MM.1S (cell line): ENCODE measurements around the gene ZNF362.

Experiments
- DNase-seq: peaks from one replicate; pipeline ENCODE4 v3.0.0-alpha.2; 2015
- H2AFZ ChIP-seq: fragments of 300-600 bp; sonication (generic); 2 replicates; pipeline ENCODE4 v1.6.0; 2016; ENCODE audit warnings: antibody characterized with exemption, low read length
- H3F3A ChIP-seq: fragments of 300-600 bp; sonication (generic); 2 replicates; pipeline ENCODE4 v1.6.1; 2016; ENCODE audit warnings: mild to moderate bottlenecking, antibody characterized with exemption, low read length, moderate library complexity, mixed read lengths; ENCODE audit not compliant: insufficient read depth
- H3K27ac ChIP-seq: fragments of 300-600 bp; sonication (generic); 2 replicates; pipeline ENCODE4 v1.5.1; 2016; ENCODE audit warnings: mild to moderate bottlenecking, low read length
- H3K27me3 ChIP-seq: fragments of 300-600 bp; sonication (generic); replicated peaks from 2 replicates; pipeline ENCODE4 v1.6.0; 2016; ENCODE audit warnings: low read length; ENCODE audit not compliant: insufficient read depth
- H3K36me3 ChIP-seq: fragments of 300-600 bp; sonication (generic); replicated peaks from 2 replicates; pipeline ENCODE4 v1.6.1; 2016; ENCODE audit warnings: mild to moderate bottlenecking, low read length, mixed read lengths; ENCODE audit not compliant: insufficient read depth
- H3K4me1 ChIP-seq: fragments of 300-600 bp; sonication (generic); 2 replicates; pipeline ENCODE4 v1.6.1; 2016; ENCODE audit warnings: low read length, mixed read lengths
- H3K4me2 ChIP-seq: fragments of 300-600 bp; sonication (generic); 2 replicates; pipeline ENCODE4 v1.6.0; 2016; ENCODE audit warnings: low read depth, low read length
- H3K4me3 ChIP-seq: fragments of 300-600 bp; sonication (generic); 2 replicates; pipeline ENCODE4 v1.5.1; 2016; ENCODE audit warnings: low read length, mixed read lengths
- H3K79me2 ChIP-seq: fragments of 300-600 bp; sonication (generic); 2 replicates; pipeline ENCODE4 v1.6.1; 2016; ENCODE audit warnings: mixed run types, low read length, mixed read lengths
- H3K9ac ChIP-seq: fragments of 300-600 bp; sonication (generic); 2 replicates; pipeline ENCODE4 v1.6.1; 2016; ENCODE audit warnings: low read length, mixed read lengths
- H3K9me2 ChIP-seq: fragments of 300-600 bp; sonication (generic); replicated peaks from 2 replicates; pipeline ENCODE4 v1.6.1; 2016; ENCODE audit warnings: mild to moderate bottlenecking, low read length, mixed read lengths; ENCODE audit not compliant: insufficient read depth
- H3K9me3 ChIP-seq: fragments of 300-600 bp; sonication (generic); replicated peaks from 2 replicates; pipeline ENCODE4 v1.6.1; 2016; ENCODE audit warnings: mild to moderate bottlenecking, low read length, mixed read lengths; ENCODE audit not compliant: insufficient read depth
- H4K20me1 ChIP-seq: fragments of 300-600 bp; sonication (generic); 2 replicates; pipeline ENCODE4 v1.6.1; 2016; ENCODE audit warnings: mild to moderate bottlenecking, low read length, moderate library complexity, mixed read lengths; ENCODE audit not compliant: insufficient read depth
- CTCF ChIP-seq: fragments of 300-600 bp; sonication (generic); IDR thresholded peaks from 2 replicates; pipeline ENCODE4 v1.5.1; 2016; ENCODE audit warnings: antibody characterized with exemption, low read length, mixed read lengths
- EZH2 ChIP-seq: fragments of 300-600 bp; sonication (generic); optimal IDR thresholded peaks from 2 replicates; pipeline ENCODE3; 2017; ENCODE audit warnings: low read depth, mild to moderate bottlenecking, antibody characterized with exemption, low read length, mixed read lengths
- EZH2phosphoT487 ChIP-seq: fragments of 300-600 bp; sonication (generic); IDR thresholded peaks from 2 replicates; pipeline ENCODE4 v1.6.1; 2018; ENCODE audit warnings: antibody characterized with exemption, low read length

ZNF362 gene

GRCh38 chr1:33256471-33257206, at the start of gene ZNF362:
TSS of gene ZNF362 (plus strand) at chr1:33256492. CDS start at chr1:33270575, 14,083 bp downstream.
- Histone ChIP-seq H3K4me1 (no peaks in the 10 kb centered on the region), H3F3A (no peaks in the 10 kb centered on the region), H3K4me2 (peak within 1 kb of the TSS; percentile 89), H3K9me2 (no peaks in the 10 kb centered on the region), H3K9ac (peak within 1 kb of the TSS; percentile 62; the same call in 1 of the 2 replicates), H3K36me3 (no peaks in the 10 kb centered on the region), H3K27ac (peak within 1 kb of the TSS; percentile 44; the same call in 1 of the 2 replicates), H4K20me1 (no peaks in the 10 kb centered on the region), H3K27me3 (no peaks in the 10 kb centered on the region), H3K4me3 (peak within 1 kb of the TSS; percentile 59), H3K9me3 (no peaks in the 10 kb centered on the region), H3K79me2 (no peaks in the 10 kb centered on the region), H2AFZ (peak within 1 kb of the TSS; percentile 95)
- TF ChIP-seq CTCF (no peak), EZH2phosphoT487 (no peak), EZH2 (no peak)
- DNase-seq = peak; percentile 67

GRCh38 chr1:33211972-33212371, 44.3 kb upstream of the ZNF362 start:
- H3K4me3 ChIP-seq = no peak overlapping the region
- H3K36me3 ChIP-seq = no peaks in the 10 kb centered on the region
- no peaks in the 10 kb centered on the region for H3K9me2 ChIP-seq
- DNase-seq = no peak
- no peak overlapping the region for H3K9ac ChIP-seq
- no peaks in the 10 kb centered on the region for H3F3A ChIP-seq
- H2AFZ ChIP-seq = no peak overlapping the region
- no peaks in the 10 kb centered on the region for H3K9me3 ChIP-seq
- no peaks in the 10 kb centered on the region for H3K27me3 ChIP-seq
- no peaks in the 10 kb centered on the region for H3K79me2 ChIP-seq
- TF ChIP-seq EZH2 = no peak
- no peak for TF ChIP-seq EZH2phosphoT487
- TF ChIP-seq CTCF = no peak
- H3K4me1 ChIP-seq = no peaks in the 10 kb centered on the region
- H3K4me2 ChIP-seq = no peak overlapping the region
- H4K20me1 ChIP-seq = no peaks in the 10 kb centered on the region
- H3K27ac ChIP-seq = no peak overlapping the region

GRCh38 chr1:33219886-33220661, 36.2 kb upstream of the ZNF362 start:
- Histone ChIP-seq H3K9me3 (no peaks in the 10 kb centered on the region), H3K9ac (no peak overlapping the region), H3K27ac (no peak overlapping the region), H3F3A (no peaks in the 10 kb centered on the region), H2AFZ (no peak overlapping the region), H3K79me2 (no peaks in the 10 kb centered on the region), H3K4me1 (no peaks in the 10 kb centered on the region), H3K36me3 (no peaks in the 10 kb centered on the region), H4K20me1 (no peaks in the 10 kb centered on the region), H3K27me3 (no peaks in the 10 kb centered on the region), H3K4me2 (no peak overlapping the region), H3K4me3 (no peak overlapping the region), H3K9me2 (no peaks in the 10 kb centered on the region)
- TF ChIP-seq EZH2phosphoT487 (no peak), CTCF (no peak), EZH2 (no peak)
- DNase-seq = no peak
